DOHH2 (cell line): Measurements from ENCODE around the gene PEX26.

ENCODE experiments used
- EZH2phosphoT487 ChIP-seq: fragments of 200-600 bp; sonication (generic); IDR thresholded peaks from 2 replicates; pipeline ENCODE4 v1.6.1; 2017; ENCODE audit warnings: borderline replicate concordance, mild to moderate bottlenecking, antibody characterized with exemption, low read length, moderate library complexity, mixed read lengths
- TF ChIP-seq, protein P1 (sequence below): fragments of 200-600 bp; sonication (generic); IDR thresholded peaks from one replicate; pipeline ENCODE4 v1.5.1; 2014; ENCODE audit warnings: antibody characterized with exemption, mild to moderate bottlenecking, low read depth, low read length; ENCODE audit not compliant: poor library complexity, severe bottlenecking

DNA sequence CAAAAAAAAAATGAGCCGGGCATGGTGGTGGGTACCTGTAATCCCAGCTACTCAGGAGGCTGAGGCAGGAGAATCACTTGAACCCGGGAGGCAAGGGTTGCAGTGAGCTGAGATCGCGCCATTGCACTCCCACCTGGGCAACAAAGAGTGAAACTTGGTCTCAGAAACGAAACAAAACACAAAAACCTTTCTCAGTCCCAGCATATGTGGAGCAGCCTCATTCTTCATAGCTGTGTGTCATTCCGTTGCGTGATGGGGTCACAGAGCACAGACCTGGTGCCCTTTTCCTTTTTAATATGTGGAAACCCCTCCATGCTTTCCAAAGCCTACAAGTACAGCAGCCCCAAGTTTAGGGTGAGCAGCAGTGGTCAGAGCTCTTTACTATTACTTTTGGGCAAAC lies 13.7 kb downstream of the PEX26 start:
- TF ChIP-seq, protein P1, sequence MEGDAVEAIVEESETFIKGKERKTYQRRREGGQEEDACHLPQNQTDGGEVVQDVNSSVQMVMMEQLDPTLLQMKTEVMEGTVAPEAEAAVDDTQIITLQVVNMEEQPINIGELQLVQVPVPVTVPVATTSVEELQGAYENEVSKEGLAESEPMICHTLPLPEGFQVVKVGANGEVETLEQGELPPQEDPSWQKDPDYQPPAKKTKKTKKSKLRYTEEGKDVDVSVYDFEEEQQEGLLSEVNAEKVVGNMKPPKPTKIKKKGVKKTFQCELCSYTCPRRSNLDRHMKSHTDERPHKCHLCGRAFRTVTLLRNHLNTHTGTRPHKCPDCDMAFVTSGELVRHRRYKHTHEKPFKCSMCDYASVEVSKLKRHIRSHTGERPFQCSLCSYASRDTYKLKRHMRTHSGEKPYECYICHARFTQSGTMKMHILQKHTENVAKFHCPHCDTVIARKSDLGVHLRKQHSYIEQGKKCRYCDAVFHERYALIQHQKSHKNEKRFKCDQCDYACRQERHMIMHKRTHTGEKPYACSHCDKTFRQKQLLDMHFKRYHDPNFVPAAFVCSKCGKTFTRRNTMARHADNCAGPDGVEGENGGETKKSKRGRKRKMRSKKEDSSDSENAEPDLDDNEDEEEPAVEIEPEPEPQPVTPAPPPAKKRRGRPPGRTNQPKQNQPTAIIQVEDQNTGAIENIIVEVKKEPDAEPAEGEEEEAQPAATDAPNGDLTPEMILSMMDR, result no peak
- TF ChIP-seq EZH2phosphoT487, result no peak
